Loucy (cell line): Measurements from ENCODE around the gene TEX2.

Experiments used
- CTCF ChIP-seq: fragments of 200-600 bp; sonication (generic); conservative IDR thresholded peaks from 2 replicates; pipeline ENCODE4 v1.5.1; 2014; ENCODE audit warnings: mild to moderate bottlenecking, antibody characterized with exemption, low read length
- EZH2phosphoT487 ChIP-seq: fragments of 200-600 bp; IDR thresholded peaks from 2 replicates; pipeline ENCODE4 v1.6.1; 2018; ENCODE audit warnings: antibody characterized with exemption, mild to moderate bottlenecking, moderate library complexity, borderline replicate concordance

- TF ChIP-seq CTCF (no peak), EZH2phosphoT487 (no peak)
Observed at GRCh38 chr17:64125937-64126336, 137.1 kb downstream of the TEX2 start.
